ENCODE results near the gene HNRNPUL1.
A peak's percentile ranks its signal among the peaks of the same experiment; 100 is the strongest.

The HNRNPUL1 gene

GRCh38 chr19:41309180-41310032 is 45.2 kb downstream of the HNRNPUL1 start:
- no peak for DNase-seq

DNA sequence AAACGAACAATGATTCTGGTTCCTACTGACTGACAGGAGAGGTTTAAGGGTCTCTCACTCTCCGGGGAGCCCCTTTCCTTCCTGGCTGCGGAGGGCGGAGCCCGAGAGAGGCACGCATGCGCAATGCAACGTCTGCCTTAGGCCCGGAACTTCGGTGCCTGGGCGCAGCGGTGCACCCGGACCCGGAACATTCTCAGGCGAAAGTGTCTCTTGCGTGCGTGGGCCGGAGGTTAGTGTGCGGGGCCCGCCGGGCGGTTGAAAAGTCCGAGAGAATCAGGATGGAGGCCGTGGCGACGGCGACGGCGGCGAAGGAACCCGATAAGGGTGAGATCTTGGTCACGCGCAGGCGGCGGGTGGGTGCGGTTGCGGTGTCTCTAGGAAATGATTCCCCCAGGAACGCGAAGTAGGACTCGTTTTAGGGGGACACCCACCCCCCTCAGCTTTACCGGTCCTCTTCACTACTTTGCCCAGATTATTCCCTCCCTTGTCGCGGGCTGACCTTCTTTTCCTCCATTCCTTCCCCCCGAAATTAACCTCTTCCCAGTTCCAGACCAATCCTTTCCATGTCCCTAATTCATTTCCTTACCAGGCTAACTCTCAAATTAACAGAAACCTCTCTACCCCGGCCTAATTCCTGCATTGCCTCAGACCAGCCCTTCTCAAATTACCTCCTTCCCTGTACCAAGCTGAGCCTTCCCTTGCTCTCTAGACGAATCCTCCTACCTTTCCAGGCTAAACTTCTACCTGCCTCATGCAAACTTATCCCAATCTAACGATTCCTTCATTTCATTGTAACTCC is 46.1 kb downstream of the HNRNPUL1 start, which contains the start of gene CCDC97:
Gene CCDC97, plus strand, starts transcription at position 140 of the 799 bp plus-strand sequence. Its CDS starts 139 bp downstream, at position 279.
- DNase-seq: peak; percentile 97

GRCh38 chr19:41311072-41311471 is 46.9 kb downstream of the HNRNPUL1 start:
- no peak for DNase-seq

DNA sequence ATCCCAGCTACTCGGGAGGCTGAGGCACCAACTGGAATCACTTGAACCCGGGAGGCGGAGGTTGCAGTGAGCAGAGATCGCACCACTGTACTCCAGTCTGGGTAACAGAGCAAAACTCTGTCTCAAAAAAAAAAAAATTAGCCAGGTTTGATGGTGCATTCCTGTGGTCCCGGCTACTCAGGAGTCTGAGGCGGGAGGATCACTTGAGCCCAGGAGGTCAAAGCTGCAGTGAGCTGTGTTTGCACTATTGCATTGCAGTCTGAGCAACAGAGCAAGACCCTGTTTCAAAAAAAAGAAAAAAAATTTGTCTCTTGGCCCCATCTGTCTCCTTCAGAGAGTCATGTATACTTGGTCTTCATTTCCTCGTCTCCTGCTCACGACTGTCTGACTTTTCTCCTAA is 47.4 kb downstream of the HNRNPUL1 start:
- DNase-seq: no peak

DNA sequence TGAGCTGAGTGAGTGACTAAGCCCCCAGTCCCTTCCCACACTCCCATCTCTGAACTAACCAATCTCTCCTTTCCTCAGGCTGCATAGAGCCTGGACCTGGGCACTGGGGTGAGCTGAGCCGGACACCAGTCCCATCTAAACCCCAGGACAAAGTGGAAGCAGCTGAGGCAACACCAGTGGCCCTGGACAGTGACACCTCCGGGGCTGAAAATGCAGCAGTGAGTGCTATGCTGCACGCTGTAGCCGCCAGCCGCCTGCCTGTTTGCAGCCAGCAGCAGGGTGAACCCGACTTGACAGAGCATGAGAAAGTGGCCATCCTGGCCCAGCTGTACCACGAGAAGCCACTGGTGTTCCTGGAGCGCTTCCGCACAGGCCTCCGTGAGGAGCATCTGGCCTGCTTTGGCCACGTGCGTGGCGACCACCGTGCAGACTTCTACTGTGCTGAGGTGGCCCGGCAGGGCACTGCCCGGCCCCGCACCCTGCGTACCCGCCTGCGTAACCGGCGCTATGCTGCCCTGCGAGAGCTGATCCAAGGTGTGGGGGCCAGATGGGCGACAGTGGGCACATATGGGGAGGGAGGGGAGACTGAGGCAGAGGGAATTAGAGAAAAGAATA is 52.2 kb downstream of the HNRNPUL1 start:
- no peak for DNase-seq

- no peak for DNase-seq
Measured at GRCh38 chr19:41318696-41319499, 54.7 kb downstream of the HNRNPUL1 start.

DNA sequence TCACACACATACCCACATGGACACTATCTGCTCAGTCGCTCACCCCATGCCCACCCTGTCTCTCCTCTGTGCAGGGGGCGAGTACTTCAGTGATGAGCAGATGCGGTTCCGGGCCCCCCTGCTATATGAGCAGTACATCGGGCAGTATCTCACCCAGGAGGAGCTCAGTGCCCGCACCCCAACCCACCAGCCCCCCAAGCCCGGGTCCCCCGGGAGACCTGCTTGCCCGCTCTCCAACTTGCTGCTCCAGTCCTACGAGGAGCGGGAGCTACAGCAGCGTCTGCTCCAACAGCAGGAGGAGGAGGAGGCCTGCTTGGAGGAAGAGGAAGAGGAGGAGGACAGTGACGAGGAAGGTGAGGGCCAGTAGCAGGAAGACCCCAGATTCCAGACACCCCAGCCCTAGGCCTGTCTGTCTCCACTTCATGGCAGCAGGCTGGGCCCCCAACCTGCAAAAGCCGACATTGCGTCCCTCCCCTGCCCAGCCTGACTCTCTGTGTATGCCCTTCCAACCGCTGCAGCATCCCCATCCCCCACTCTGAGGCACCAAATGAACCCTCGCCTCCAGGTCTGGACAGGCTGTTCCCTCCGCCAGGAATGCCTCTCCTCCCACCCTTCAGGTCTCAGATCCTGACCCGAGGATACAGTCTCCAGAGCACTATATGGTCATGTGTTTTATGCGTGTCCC is 55.5 kb downstream of the HNRNPUL1 start:
- no peak for DNase-seq

- DNase-seq: no peak
Measured at GRCh38 chr19:41320185-41320518, 56.0 kb downstream of the HNRNPUL1 start.

DNA sequence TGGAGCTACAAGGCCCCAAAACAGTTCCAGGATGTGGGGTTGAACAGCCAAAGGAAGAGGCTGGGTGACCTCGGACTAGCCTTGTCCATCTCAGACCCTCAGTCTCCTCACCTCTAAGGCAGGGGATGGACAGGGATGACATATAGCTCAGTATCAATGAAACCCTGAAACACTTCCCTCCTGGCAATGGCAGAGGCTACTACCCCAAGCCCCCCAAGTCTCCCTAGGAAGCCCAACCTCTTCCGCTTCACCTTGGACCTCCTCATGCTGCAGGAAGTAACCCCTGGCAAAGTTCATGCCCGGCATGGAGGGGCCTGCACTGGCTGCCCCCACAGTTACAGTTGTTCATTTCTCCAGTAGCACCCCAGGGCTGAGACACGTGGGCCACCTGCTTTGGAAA is 56.4 kb downstream of the HNRNPUL1 start:
- DNase-seq: no peak

- DNase-seq: no peak
Measured at GRCh38 chr19:41321204-41321599, 57.0 kb downstream of the HNRNPUL1 start.

DNA sequence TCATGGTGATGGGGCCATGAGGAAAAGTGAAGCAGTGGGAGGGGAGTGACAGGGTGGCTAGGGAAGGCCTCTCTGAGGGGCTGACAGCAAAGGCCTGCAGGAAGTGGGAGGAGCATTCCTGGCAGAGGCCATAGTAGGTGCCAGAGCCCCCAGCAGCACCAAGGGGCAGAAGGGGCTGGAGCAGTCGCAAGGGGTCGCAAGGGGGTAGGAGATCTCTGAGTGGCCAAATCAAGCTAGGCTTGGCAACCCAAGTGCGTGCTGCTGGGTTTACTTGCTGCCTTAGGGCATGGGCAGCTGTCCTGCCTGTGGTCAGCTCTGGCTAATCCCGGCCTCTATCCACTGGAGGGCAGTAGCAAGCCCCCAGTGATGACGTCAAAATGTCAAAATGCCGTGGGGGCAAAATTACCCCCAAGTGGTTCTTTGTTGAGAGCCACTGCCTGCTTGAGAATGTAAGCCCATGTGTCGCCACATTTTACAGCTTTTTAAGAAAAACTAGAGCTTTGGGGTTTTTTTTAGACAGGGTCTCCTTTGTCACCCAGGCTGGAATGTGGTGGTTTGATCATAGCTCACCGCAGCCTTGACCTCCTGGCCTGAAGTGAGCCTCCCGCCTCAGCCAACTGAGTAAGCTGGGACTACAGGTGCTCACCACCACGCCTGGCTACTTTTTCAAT is 57.6 kb downstream of the HNRNPUL1 start:
- no peak for DNase-seq

GRCh38 chr19:41322451-41322850 is 58.3 kb downstream of the HNRNPUL1 start:
- no peak for DNase-seq

- no peak for DNase-seq
Measured at GRCh38 chr19:41323023-41323422, 58.9 kb downstream of the HNRNPUL1 start.

GRCh38 chr19:41323430-41324125 is 59.4 kb downstream of the HNRNPUL1 start:
- DNase-seq: no peak

DNA sequence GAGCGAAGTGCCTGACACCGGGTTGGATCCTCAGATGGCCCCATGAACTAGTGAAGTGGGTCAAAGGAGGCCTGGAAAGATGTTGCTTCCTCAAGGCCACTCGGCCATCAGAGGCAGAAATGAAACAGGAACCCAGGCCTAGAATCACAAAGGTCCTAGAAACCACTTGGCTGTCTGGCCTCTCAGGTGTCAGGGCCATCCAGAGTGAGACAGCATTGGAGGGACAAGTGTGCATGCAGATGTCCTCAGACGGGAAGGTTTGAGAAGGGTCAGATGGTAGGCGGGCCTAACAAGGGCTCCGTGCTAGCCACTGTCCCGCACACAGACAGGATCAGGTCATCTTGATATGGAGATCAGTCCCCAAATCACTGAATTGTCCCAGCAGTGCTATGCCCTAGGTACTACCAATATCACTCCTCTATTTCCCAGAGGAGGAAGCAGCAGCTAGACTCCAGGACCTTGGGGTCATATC is 60.1 kb downstream of the HNRNPUL1 start:
- DNase-seq: no peak

DNA sequence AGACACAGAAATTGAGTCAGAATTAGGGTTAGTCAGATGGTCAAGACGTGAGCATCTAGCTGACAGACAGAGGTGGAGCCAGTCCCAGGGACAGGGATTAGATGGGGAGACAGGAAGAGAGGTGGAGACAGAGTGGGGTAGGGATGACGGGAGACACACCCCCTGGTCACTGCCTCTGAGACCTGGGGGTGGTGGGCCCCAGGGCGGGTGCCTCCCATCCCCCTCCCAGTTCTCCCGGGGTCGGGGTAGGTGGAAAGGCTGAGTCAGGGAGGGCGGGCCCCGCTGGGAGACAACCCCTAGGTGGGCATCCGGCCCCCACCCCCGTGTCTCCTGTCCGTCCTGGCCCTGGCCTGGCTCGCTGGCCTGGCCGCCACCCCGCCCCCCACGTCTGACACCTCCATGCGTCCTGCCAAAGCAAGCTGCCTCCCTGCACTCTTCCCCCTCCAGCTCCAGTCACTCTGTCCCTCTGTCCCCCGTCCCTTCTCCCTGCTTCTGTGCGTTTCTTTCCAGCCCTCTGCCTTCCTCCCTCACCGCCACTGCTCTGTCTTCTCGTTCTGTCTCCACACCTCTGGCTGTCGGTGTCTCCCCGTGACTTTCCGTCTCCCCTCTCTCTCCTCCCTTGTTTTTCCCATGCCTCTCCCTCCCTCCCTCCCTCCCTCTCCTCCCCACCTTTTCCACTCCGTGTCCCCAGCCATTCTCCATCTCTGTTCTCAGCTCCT is 60.9 kb downstream of the HNRNPUL1 start:
- DNase-seq: no peak

DNA sequence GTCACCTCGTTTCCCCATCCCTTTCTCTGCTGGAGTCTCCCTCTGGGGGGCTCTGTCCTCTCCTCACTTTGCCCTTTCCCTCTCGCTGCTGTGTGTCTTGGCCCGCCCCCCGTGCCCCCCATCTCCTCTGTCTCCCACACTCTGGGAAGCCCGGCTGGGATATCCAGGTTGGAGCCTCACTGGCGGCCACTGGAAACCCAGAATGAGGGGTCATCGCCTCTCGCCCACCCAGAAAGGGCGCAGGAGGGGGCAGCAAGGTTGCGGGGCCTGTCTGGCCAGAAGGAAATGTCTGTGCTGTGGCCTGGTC is 61.4 kb downstream of the HNRNPUL1 start:
- no peak for DNase-seq

- no peak for DNase-seq
Measured at GRCh38 chr19:41325947-41326706, 62.0 kb downstream of the HNRNPUL1 start.

DNA sequence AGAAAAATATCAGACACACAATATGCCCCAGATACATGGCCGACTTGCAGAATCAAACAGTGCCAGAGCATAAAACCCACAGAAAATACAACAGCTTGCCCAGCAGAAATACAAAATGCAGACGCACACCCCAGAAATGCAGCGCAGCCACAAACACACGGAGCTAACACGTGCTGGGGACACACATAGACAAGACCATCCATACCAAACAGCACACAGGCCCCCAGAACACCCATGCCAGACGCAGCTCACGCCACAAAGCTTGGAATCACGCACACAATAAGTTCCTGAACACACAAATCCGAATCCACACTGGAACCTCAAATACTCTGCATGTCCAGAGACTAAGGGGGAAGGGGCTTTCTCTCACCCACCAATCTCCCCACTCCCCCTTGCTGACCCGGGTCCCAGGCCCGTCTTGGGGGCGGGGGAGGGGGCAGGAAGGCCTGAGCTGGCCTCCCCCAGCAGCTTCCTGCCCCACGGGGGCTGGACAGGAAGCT is 63.0 kb downstream of the HNRNPUL1 start:
- no peak for DNase-seq
